OCI-LY1 (cell line): Measurements from ENCODE around the gene PSG3.
"Not testable (repeated sequence)": the region's sequence is repeated elsewhere in the genome, so short reads cannot be mapped to it uniquely, and the experiment has no call there.

Experiments
- H2AFZ ChIP-seq: fragments of 200-600 bp; sonication (generic), shearing (Covaris generic); 2 replicates; pipeline ENCODE4 v1.6.0; 2014; ENCODE audit warnings: antibody characterized with exemption, mild to moderate bottlenecking, low read length
- H3F3A ChIP-seq: fragments of 200-600 bp; sonication (generic), shearing (Covaris generic); 2 replicates; pipeline ENCODE4 v1.6.0; 2014; ENCODE audit warnings: mild to moderate bottlenecking, antibody characterized with exemption, low read length, moderate library complexity; ENCODE audit not compliant: insufficient read depth
- H3K27ac ChIP-seq: fragments of 200-600 bp; sonication (generic); 2 replicates; pipeline ENCODE4 v1.5.1; 2014; ENCODE audit warnings: low read length, mixed run types, mild to moderate bottlenecking, low read depth; ENCODE audit not compliant: poor library complexity, severe bottlenecking
- H3K27me3 ChIP-seq: fragments of 200-600 bp; sonication (generic); 2 replicates; pipeline ENCODE4 v1.6.0; 2014; ENCODE audit warnings: antibody characterized with exemption, mild to moderate bottlenecking, low read length, moderate library complexity; ENCODE audit not compliant: insufficient read depth
- H3K36me3 ChIP-seq: fragments of 200-600 bp; sonication (generic); 2 replicates; pipeline ENCODE4 v1.6.1; 2014; ENCODE audit warnings: mild to moderate bottlenecking, antibody characterized with exemption, low read length, moderate library complexity, mixed read lengths; ENCODE audit not compliant: insufficient read depth
- H3K4me1 ChIP-seq: fragments of 200-600 bp; sonication (generic); 2 replicates; pipeline ENCODE4 v1.5.1; 2014; ENCODE audit warnings: mild to moderate bottlenecking, low read length, moderate library complexity; ENCODE audit not compliant: insufficient read depth, severe bottlenecking
- H3K4me2 ChIP-seq: fragments of 200-600 bp; sonication (generic), shearing (Covaris generic); 2 replicates; pipeline ENCODE4 v1.6.1; 2014; ENCODE audit warnings: low read length
- H3K4me3 ChIP-seq: fragments of 200-600 bp; sonication (generic); 2 replicates; pipeline ENCODE4 v1.5.1; 2014; ENCODE audit warnings: low read length, low read depth, mild to moderate bottlenecking, mixed read lengths; ENCODE audit not compliant: poor library complexity, severe bottlenecking
- H3K79me2 ChIP-seq: fragments of 200-600 bp; shearing (Covaris generic); 2 replicates; pipeline ENCODE4 v1.6.1; 2016; ENCODE audit warnings: mixed run types, low read length, mixed read lengths; ENCODE audit not compliant: insufficient read depth
- H3K9ac ChIP-seq: fragments of 200-600 bp; sonication (generic), shearing (Covaris generic); 2 replicates; pipeline ENCODE4 v1.6.1; 2014; ENCODE audit warnings: mild to moderate bottlenecking, low read length, mixed read lengths
- H3K9me2 ChIP-seq: fragments of 200-600 bp; sonication (generic), shearing (Covaris generic); 2 replicates; pipeline ENCODE4 v1.6.1; 2014; ENCODE audit warnings: low read depth, mild to moderate bottlenecking, low read length, mixed read lengths
- H3K9me3 ChIP-seq: fragments of 200-600 bp; shearing (Covaris generic); 2 replicates; pipeline ENCODE4 v1.6.1; 2014; ENCODE audit warnings: low read length, mixed read lengths
- H4K20me1 ChIP-seq: fragments of 200-600 bp; sonication (generic), shearing (Covaris generic); 2 replicates; pipeline ENCODE4 v1.6.0; 2016; ENCODE audit warnings: mild to moderate bottlenecking, low read length; ENCODE audit not compliant: insufficient read depth
- TF ChIP-seq, protein P1 (sequence below): fragments of 200-600 bp; sonication (generic), shearing (Covaris generic); IDR thresholded peaks from 2 replicates; pipeline ENCODE4 v1.5.1; 2017; ENCODE audit warnings: mild to moderate bottlenecking, antibody characterized with exemption, low read length, moderate library complexity, mixed read lengths

The PSG3 gene

DNA sequence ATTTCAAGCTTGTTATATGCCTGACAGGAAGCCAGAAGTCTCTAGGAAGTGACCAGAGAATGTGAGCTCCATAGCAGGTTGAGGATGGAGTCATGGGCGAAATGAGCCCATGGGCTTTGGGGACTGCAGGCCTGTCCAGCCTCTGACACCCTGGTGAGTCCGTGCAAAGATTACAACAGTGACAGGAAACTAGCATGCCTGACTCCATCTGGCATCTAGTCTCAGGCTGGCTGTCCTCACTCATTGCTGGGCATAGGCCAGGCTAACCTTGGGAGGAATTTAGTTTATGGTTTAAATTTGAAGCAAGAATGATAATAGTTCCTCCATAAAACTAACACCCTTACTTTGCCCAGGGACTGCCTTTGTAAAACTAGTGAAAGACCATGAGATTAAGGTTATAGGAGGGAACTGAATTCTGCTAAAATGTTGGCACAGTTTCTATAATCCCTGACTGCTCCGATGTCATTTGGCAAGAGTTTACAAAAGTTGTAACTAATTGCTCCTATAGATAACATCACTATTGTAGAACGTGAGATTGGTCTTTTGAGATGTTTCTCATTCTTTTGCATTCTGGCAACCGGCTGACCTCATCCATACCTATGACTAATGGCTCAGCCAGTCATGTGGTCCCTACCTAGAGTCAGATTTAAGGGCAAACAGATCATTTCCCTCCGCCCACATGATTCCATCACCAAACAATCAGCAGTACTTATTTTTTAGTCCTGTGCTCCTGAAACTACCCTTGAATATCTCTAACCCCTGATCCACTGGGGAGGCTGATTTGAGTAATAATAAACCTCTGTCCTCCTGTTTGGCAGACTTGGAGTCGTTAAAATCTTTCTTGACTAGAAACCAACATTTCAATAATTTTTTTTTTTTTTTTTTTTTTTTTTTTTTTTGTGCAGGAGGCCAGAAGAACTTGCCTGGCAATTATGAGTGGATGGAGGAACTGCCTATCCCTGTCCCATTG is 21.0 kb upstream of the PSG3 start:
- not testable (repeated sequence) for H3K4me1 ChIP-seq, H3K27ac ChIP-seq, H3K9me3 ChIP-seq, H4K20me1 ChIP-seq, H3K27me3 ChIP-seq, H3K9me2 ChIP-seq, H2AFZ ChIP-seq, H3K4me3 ChIP-seq, H3K9ac ChIP-seq, H3K4me2 ChIP-seq, H3K36me3 ChIP-seq, H3K79me2 ChIP-seq, H3F3A ChIP-seq

DNA sequence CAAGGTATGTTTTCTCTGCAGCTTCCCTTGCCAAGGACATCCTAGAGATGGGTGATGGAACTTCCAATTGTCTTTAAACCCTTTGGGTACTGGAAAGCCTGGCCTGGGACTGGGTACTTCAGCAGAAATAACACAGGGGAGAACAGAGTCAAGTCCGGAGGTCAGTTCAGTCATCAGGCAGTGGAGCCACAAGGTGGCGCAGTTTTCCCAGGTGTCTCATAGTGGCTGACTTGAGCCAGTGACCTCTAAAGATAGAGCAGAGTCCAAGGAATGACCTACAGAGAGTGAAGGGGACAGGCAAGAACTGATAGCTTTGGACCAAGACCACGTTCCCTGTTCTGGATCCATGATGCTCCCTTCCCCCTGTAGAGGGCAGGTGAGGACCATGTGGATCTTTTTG is 18.4 kb upstream of the PSG3 start:
- TF ChIP-seq, protein P1, sequence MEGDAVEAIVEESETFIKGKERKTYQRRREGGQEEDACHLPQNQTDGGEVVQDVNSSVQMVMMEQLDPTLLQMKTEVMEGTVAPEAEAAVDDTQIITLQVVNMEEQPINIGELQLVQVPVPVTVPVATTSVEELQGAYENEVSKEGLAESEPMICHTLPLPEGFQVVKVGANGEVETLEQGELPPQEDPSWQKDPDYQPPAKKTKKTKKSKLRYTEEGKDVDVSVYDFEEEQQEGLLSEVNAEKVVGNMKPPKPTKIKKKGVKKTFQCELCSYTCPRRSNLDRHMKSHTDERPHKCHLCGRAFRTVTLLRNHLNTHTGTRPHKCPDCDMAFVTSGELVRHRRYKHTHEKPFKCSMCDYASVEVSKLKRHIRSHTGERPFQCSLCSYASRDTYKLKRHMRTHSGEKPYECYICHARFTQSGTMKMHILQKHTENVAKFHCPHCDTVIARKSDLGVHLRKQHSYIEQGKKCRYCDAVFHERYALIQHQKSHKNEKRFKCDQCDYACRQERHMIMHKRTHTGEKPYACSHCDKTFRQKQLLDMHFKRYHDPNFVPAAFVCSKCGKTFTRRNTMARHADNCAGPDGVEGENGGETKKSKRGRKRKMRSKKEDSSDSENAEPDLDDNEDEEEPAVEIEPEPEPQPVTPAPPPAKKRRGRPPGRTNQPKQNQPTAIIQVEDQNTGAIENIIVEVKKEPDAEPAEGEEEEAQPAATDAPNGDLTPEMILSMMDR, result peak; percentile 45; the same call in 1 of the 2 replicates
- H3K4me1 ChIP-seq, H3F3A ChIP-seq, H3K79me2 ChIP-seq, H2AFZ ChIP-seq, H3K27me3 ChIP-seq, H4K20me1 ChIP-seq, H3K9me3 ChIP-seq, H3K9ac ChIP-seq, H3K9me2 ChIP-seq, H3K4me3 ChIP-seq, H3K27ac ChIP-seq, H3K4me2 ChIP-seq, H3K36me3 ChIP-seq: not testable (repeated sequence)

DNA sequence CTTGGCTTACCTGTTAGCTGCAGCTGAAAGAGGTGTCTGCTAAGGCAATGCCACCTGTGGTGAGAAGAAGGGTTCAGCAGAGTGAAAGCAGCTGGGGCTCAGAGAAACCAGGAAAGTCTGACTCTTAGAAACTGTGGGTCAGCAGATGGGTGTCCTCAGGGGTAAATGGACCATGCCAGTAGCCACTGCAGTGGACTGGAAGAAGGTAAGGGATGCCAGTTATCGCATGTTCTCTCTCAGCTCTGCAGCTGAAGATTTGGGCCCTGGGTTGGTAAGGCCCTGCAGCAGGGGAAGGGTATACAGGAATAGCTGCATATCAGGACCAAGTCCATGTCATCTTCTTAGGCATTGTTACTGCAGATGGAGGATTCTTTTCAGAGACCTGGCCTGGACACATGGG is 12.0 kb upstream of the PSG3 start:
- H2AFZ ChIP-seq, H3K27ac ChIP-seq, H3K4me1 ChIP-seq, H3K4me3 ChIP-seq, H3K9me2 ChIP-seq, H3K79me2 ChIP-seq, H3K9ac ChIP-seq, H3K4me2 ChIP-seq, H3K27me3 ChIP-seq, H3F3A ChIP-seq, H3K36me3 ChIP-seq, H3K9me3 ChIP-seq, H4K20me1 ChIP-seq: not testable (repeated sequence)

DNA sequence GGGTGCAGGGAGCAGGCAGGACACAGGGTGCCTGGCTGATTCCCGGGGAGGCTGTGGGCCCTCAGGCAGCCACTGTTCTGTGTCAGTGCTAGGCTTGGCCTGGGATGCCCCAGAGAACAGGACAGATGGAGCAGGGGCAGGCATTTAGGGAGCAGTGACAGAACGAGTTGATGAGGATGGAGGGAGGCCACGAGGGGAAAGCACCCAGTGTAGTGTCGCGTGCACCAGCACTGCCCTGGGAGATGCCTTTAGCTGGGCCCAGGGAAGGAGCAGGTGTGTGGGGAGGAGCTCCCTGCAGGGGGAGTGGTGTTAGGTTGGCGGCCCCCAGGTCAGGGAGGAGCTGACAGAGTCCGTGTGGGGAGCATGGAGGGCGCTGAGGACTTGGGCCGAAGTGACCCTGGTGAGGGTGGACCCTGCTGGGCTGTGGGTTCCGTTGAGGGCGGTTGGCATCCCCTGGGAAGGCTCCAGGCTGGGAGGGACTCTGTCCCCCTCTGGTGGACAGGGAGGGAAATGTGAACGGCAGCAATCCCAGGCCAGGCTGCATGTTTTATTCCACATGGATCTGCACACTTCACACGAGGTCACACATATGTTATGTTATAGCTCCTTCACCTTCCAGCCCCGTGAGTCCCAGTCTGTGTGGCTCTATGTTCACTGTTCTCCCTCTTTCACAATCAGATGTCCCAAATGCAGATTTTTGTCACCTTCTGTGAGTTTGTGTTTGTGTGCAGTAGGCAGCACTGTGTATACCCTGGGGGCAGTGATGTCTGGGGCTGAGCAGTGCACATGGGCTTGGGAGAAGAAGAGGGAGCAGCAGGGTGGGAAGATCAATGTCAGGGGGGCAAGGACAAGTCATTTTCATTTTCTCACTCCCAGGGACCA is 1.7 kb upstream of the PSG3 start:
- not testable (repeated sequence) for H3K9me2 ChIP-seq, H3K4me2 ChIP-seq, H3K9me3 ChIP-seq, H3K27me3 ChIP-seq, H3K4me3 ChIP-seq, H3K4me1 ChIP-seq, H3K27ac ChIP-seq, H3K9ac ChIP-seq, H3K79me2 ChIP-seq, H3K36me3 ChIP-seq, H2AFZ ChIP-seq, H3F3A ChIP-seq, H4K20me1 ChIP-seq
- TF ChIP-seq, protein P1, result peak; percentile 36

DNA sequence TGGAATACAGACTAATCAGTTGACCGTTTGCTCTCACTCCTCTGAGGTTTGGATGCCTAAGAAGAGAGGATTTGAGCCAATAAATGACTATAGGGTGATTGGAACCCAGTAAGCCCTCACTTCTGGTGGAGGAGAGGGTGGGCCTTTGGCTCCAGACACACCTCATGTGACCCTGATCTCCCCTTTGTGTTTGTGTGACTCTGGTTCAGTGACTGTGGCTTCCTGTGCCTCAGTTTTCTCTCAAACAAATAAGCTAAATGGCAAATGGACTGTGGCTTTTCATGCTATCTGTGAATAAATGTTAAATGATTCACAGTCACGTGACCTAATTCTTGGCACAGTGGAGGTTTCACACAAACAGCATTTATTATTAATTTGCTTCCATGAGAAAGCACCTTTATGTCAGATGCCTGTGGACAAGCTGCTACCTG is 2.7 kb downstream of the PSG3 start:
- H3K4me2 ChIP-seq, H3F3A ChIP-seq, H3K4me3 ChIP-seq, H3K27ac ChIP-seq, H3K9me3 ChIP-seq, H3K4me1 ChIP-seq, H3K9ac ChIP-seq, H2AFZ ChIP-seq, H4K20me1 ChIP-seq, H3K9me2 ChIP-seq, H3K79me2 ChIP-seq, H3K27me3 ChIP-seq, H3K36me3 ChIP-seq: not testable (repeated sequence)

DNA sequence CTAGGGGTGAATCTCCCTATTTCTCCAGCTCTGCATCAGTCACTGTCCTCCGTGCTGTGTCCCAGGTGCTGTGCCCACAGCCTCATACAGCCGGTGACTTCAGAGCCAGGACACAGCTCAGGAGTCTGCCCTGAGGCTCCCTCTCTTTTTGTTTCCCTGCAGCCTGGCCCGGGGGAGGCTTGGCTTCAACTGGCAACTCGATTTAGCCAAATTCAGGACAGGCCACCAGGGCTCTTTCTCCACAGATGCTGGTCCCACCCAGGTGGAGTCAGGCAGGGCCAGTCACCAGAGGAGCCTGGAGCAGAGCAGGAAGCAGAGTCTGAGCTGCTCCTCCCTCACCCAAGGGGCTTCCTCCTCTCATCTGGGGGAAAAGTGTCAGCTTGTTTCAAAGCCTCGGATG is 11.9 kb downstream of the PSG3 start:
- H3K27me3 ChIP-seq, H3K9me3 ChIP-seq, H3K27ac ChIP-seq, H4K20me1 ChIP-seq, H3K4me1 ChIP-seq, H3F3A ChIP-seq, H3K4me3 ChIP-seq, H3K9me2 ChIP-seq, H3K9ac ChIP-seq, H2AFZ ChIP-seq, H3K4me2 ChIP-seq, H3K36me3 ChIP-seq, H3K79me2 ChIP-seq: not testable (repeated sequence)
